K562 (cell line): Measurements from ENCODE around the gene KIF14. TPM values are rescaled to one million over a fixed set of nuclear protein-coding genes. Genes with fewer than 3 reads are reported as not detected.

Source experiments
- ADNP ChIP-seq: fragments of 200-800 bp; sonication (Bioruptor generic); IDR thresholded peaks from 2 replicates; pipeline ENCODE4 v1.6.1; 2016; ENCODE audit warnings: missing genetic modification characterization, missing compliant biosample characterization
- ARHGAP35 ChIP-seq: fragments of 450-650 bp; IDR thresholded peaks from 2 replicates; pipeline ENCODE4 v1.6.1; 2018; ENCODE audit not compliant: partially characterized antibody
- BHLHE40 ChIP-seq: IDR thresholded peaks from 2 replicates; pipeline ENCODE4 v1.6.1; 2011; ENCODE audit warnings: low read length, improper control_type of control experiment
- BRCA1 ChIP-seq, 2 experiments: fragments of 450-650 bp in 1 of 2; sonication (generic) in 1 of 2; formaldehyde crosslinking in 1 of 2; IDR thresholded peaks; 2 replicates each; pipeline versions ENCODE4 v1.5.0 to v1.6.1; 2017 to 2020; ENCODE audit warnings: mild to moderate bottlenecking in 1 of 2, missing genetic modification reagents in 1 of 2
- BRF1 ChIP-seq: IDR thresholded peaks from 3 replicates; pipeline ENCODE4 v1.6.1; 2011; ENCODE audit warnings: borderline replicate concordance, mild to moderate bottlenecking; ENCODE audit not compliant: insufficient read length; ENCODE audit errors: extremely low read depth
- FOXP1 ChIP-seq: sonication (generic); formaldehyde crosslinking; IDR thresholded peaks from 2 replicates; pipeline ENCODE4 v1.8.0; 2022; ENCODE audit warnings: mild to moderate bottlenecking, missing genetic modification reagents
- MBD1 ChIP-seq: fragments of 250-450 bp; sonication (Bioruptor Pico); IDR thresholded peaks from 2 replicates; pipeline ENCODE4 v1.8.0; 2022; ENCODE audit warnings: inconsistent platforms
- NFE2 ChIP-seq: IDR thresholded peaks from 2 replicates; pipeline ENCODE4 v1.6.1; 2014; ENCODE audit warnings: antibody characterized with exemption, low read depth
- NKRF ChIP-seq: fragments of 450-650 bp; IDR thresholded peaks from 2 replicates; pipeline ENCODE4 v1.6.1; 2016; ENCODE audit warnings: borderline replicate concordance
- NR2C1 ChIP-seq, 2 experiments: fragments of 450-650 bp; IDR thresholded peaks; 2 replicates each; pipeline ENCODE4 v1.6.1; 2017; ENCODE audit warnings: mild to moderate bottlenecking in 2 of 2, antibody characterized with exemption in 1 of 2, inconsistent platforms in 1 of 2, missing compliant biosample characterization in 1 of 2, missing genetic modification characterization in 1 of 2
- OTX1 ChIP-seq: fragments of 450-650 bp; formaldehyde crosslinking; IDR thresholded peaks from 2 replicates; pipeline ENCODE4 v1.4.0; 2022; ENCODE audit warnings: mild to moderate bottlenecking
- RBFOX2 ChIP-seq: fragments of 200-400 bp; formaldehyde crosslinking; IDR thresholded peaks from 2 replicates; pipeline ENCODE4 v1.6.1; 2017; ENCODE audit warnings: low read depth, mild to moderate bottlenecking, low read length, moderate library complexity
- RBM14 ChIP-seq: fragments of 200-400 bp; formaldehyde crosslinking; IDR thresholded peaks from 2 replicates; pipeline ENCODE4 v1.6.1; 2018; ENCODE audit warnings: low read depth, mild to moderate bottlenecking, low read length, moderate library complexity, borderline replicate concordance; ENCODE audit not compliant: insufficient read depth
- SNIP1 ChIP-seq: fragments of 450-650 bp; IDR thresholded peaks from 2 replicates; pipeline ENCODE4 v1.7.1; 2017; ENCODE audit warnings: low read depth, mild to moderate bottlenecking
- SPI1 ChIP-seq: IDR thresholded peaks from 2 replicates; pipeline ENCODE4 v1.6.1; 2011; ENCODE audit warnings: low read depth, low read length, control low read depth, borderline replicate concordance
- SUPT5H ChIP-seq: fragments of 450-650 bp; IDR thresholded peaks from 2 replicates; pipeline ENCODE4 v1.6.1; 2016
- TAF1 ChIP-seq: IDR thresholded peaks from 2 replicates; pipeline ENCODE4 v1.6.1; 2011; ENCODE audit warnings: mild to moderate bottlenecking, low read length, moderate library complexity; ENCODE audit not compliant: insufficient read depth, control insufficient read depth, severe bottlenecking; ENCODE audit errors: extremely low read depth
- THRAP3 ChIP-seq: fragments of 450-650 bp; IDR thresholded peaks from 2 replicates; pipeline ENCODE4 v1.6.1; 2016; ENCODE audit warnings: mild to moderate bottlenecking, inconsistent platforms, borderline replicate concordance
- XRCC4 ChIP-seq: IDR thresholded peaks from one replicate; pipeline ENCODE4 v1.6.1; 2011; ENCODE audit not compliant: insufficient read depth, insufficient read length; ENCODE audit errors: extremely low read depth
- ZKSCAN1 ChIP-seq: fragments of 150-350 bp; IDR thresholded peaks from 2 replicates; pipeline ENCODE4 v1.6.1; 2016; ENCODE audit warnings: low read depth, low read length
- ZNF23 ChIP-seq: fragments of 250-450 bp; sonication (Bioruptor Pico); IDR thresholded peaks from 2 replicates; pipeline ENCODE4 v1.4.0; 2020; ENCODE audit warnings: mild to moderate bottlenecking
- ZNF280A ChIP-seq: fragments of 450-650 bp; IDR thresholded peaks from 2 replicates; pipeline ENCODE4 v1.6.1; 2018; ENCODE audit warnings: mild to moderate bottlenecking, low read depth; ENCODE audit not compliant: partially characterized antibody
- ZNF324 ChIP-seq: fragments of 250-450 bp; sonication (Bioruptor Pico); IDR thresholded peaks from 2 replicates; pipeline ENCODE4 v1.4.0; 2020; ENCODE audit warnings: mild to moderate bottlenecking
- ZNF584 ChIP-seq: fragments of 200-800 bp; sonication (Bioruptor generic); IDR thresholded peaks from 2 replicates; pipeline ENCODE4 v1.6.1; 2016; ENCODE audit warnings: low read depth, mild to moderate bottlenecking, missing genetic modification characterization, missing compliant biosample characterization
- ZNF778 ChIP-seq: fragments of 450-650 bp; formaldehyde crosslinking; IDR thresholded peaks from 2 replicates; pipeline ENCODE4 v1.4.0; 2020; ENCODE audit warnings: mild to moderate bottlenecking, moderate library complexity
- ZNF79 ChIP-seq: fragments of 250-450 bp; sonication (Bioruptor Pico); IDR thresholded peaks from 2 replicates; pipeline ENCODE4 v1.4.0; 2020; ENCODE audit warnings: low read depth, mild to moderate bottlenecking, moderate library complexity
- polyA plus RNA-seq, 8 experiments: library from polyadenylated mRNA; depleted of rRNA in 4 of 8; stranded (reverse) in 5 of 8; unstranded in 3 of 8; fragments of >200 nt; fragmentation: Nextera tagmentation in 2 of 8; fragmentation: Illumina TruSeq in 1 of 8; extraction: Ambion mirVana in 2 of 8; extraction: Trizol in 1 of 8; gene quantifications; 2 replicates each; pipeline versions ENCODE4 v1.2.1 to v1.2.3, GENCODE V29; 2011 to 2014; ENCODE audit warnings: inconsistent platforms in 1 of 8, missing spikeins in 1 of 8
- total RNA-seq, 7 experiments: library from RNA; depleted of rRNA in 6 of 7; stranded (reverse); fragments of >200 nt in 6 of 7; fragmentation: Illumina TruSeq in 2 of 7; extraction: Trizol in 2 of 7; gene quantifications; 2 replicates each; pipeline versions ENCODE4 v1.2.1 to v1.2.3, GENCODE V29; 2011 to 2021; ENCODE audit warnings: low replicate concordance in 1 of 7

The KIF14 gene
- total and polyA plus RNA-seq, 9 of the 15 experiments (the other 6 are each of a cell fraction or from before 2014, with no cell fraction given) = 11.5 to 47.4 (median 29.0) TPM

GRCh38 chr1:200640963-200641401 lies 20.4 kb upstream of the KIF14 start (continued):
- TF ChIP-seq RBM14 (no peak), SUPT5H (peak; percentile 45), NKRF (no peak), NR2C1 (IDR thresholded peaks at IDR 0.05) (peak; percentile 35; the same call in 1 of the 2 replicates), NR2C1 (tag; IDR thresholded peaks at IDR 0.05) (peak; percentile 43; the same call in 1 of the 2 replicates), ARHGAP35 (no peak), ZKSCAN1 (no peak), ZNF79 (CRISPR knock-in tag) (no peak), OTX1 (CRISPR knock-in tag) (no peak), SNIP1 (no peak), RBFOX2 (peak; percentile 39; the same call in 1 of the 2 replicates), FOXP1 (CRISPR knock-in tag) (no peak), ADNP (no peak), BRCA1 (IDR thresholded peaks at IDR 0.05) (no peak), BRCA1 (CRISPR knock-in tag; IDR thresholded peaks at IDR 0.05) (no peak), BRF1 (no peak), THRAP3 (no peak), ZNF778 (CRISPR knock-in tag) (no peak), XRCC4 (no peak), MBD1 (CRISPR knock-in tag) (no peak), TAF1 (peak; percentile 46), BHLHE40 (no peak), SPI1 (no peak), ZNF23 (CRISPR knock-in tag) (no peak), ZNF584 (CRISPR knock-in tag) (0 out of 2 replicates have a peak, but pooled peaks have one; percentile 6), ZNF324 (no peak), NFE2 (no peak), ZNF280A (no peak)
